WTC11 (cell line): ENCODE data around the gene RNU1-2. TPM values are rescaled to one million over a fixed set of nuclear protein-coding genes. Genes with fewer than 3 reads are reported as not detected.
"Not testable (repeated sequence)": the region's sequence is repeated elsewhere in the genome, so short reads cannot be mapped to it uniquely, and the experiment has no call there.

Experiments used
- ATAC-seq: fragments of 200-7000 bp; cut with Tn5 transposase; 2 replicates; pipeline ENCODE4 v1.10.0; 2021; ENCODE audit warnings: mild to moderate bottlenecking, moderate library complexity
- CTCF ChIA-PET: fragments of 300-600 bp; sonication (Branson Sonifier 250); formaldehyde crosslinking; loops from one replicate; lab custom pipeline; 2021; ENCODE audit warnings: antibody characterized with exemption; lab: Charles Lee
- POLR2A ChIA-PET: fragments of 350-600 bp; sonication (Branson Sonifier 250); formaldehyde crosslinking; loops from one replicate; lab custom pipeline; 2021; ENCODE audit warnings: antibody characterized with exemption; lab: Charles Lee
- DNase-seq: peaks from one replicate; pipeline ENCODE4 v3.0.0; 2021; ENCODE audit warnings: low spot score
- H3K27ac Mint-ChIP-seq: 2 replicates; pipeline ENCODE4 v1.8.0; 2021; ENCODE audit warnings: mixed read lengths
- H3K27me3 Mint-ChIP-seq: 2 replicates; pipeline ENCODE4 v1.8.0; 2021; ENCODE audit warnings: low read depth, mild to moderate bottlenecking, moderate library complexity, mixed read lengths
- H3K36me3 Mint-ChIP-seq: 2 replicates; pipeline ENCODE4 v1.8.0; 2021; ENCODE audit warnings: mixed read lengths
- H3K4me1 Mint-ChIP-seq: 2 replicates; pipeline ENCODE4 v1.8.0; 2022; ENCODE audit warnings: mixed read lengths
- H3K4me3 Mint-ChIP-seq: 2 replicates; pipeline ENCODE4 v1.8.0; 2021; ENCODE audit warnings: mild to moderate bottlenecking, moderate library complexity, mixed read lengths
- H3K9me3 Mint-ChIP-seq: 2 replicates; pipeline ENCODE4 v1.8.0; 2021; ENCODE audit warnings: mixed read lengths
- ATF1 ChIP-seq: sonication (generic); formaldehyde crosslinking; IDR thresholded peaks from 2 replicates; pipeline ENCODE4 v1.8.1; 2023; ENCODE audit warnings: mild to moderate bottlenecking, moderate library complexity, missing genetic modification reagents
- E2F4 ChIP-seq: sonication (generic); formaldehyde crosslinking; IDR thresholded peaks from 2 replicates; pipeline ENCODE4 v1.8.1; 2022; ENCODE audit warnings: low read depth, mild to moderate bottlenecking, moderate library complexity, missing genetic modification reagents, borderline replicate concordance
- ERG ChIP-seq: fragments of 250-450 bp; sonication (Bioruptor Pico); IDR thresholded peaks from 2 replicates; pipeline ENCODE4 v1.8.0; 2021; ENCODE audit warnings: mild to moderate bottlenecking
- ETV6 ChIP-seq: sonication (generic); formaldehyde crosslinking; IDR thresholded peaks from 2 replicates; pipeline ENCODE4 v1.8.1; 2022; ENCODE audit warnings: mild to moderate bottlenecking, missing genetic modification reagents
- GTF2I ChIP-seq: fragments of 250-450 bp; sonication (Bioruptor Pico); conservative IDR thresholded peaks from 2 replicates; pipeline ENCODE4 v1.4.0; 2021; ENCODE audit warnings: mild to moderate bottlenecking
- MYBL2 ChIP-seq: sonication (generic); formaldehyde crosslinking; IDR thresholded peaks from 2 replicates; pipeline ENCODE4 v1.8.1; 2023; ENCODE audit warnings: mild to moderate bottlenecking, moderate library complexity, missing genetic modification reagents
- PREB ChIP-seq: sonication (generic); formaldehyde crosslinking; IDR thresholded peaks from 2 replicates; pipeline ENCODE4 v1.8.1; 2022; ENCODE audit warnings: mild to moderate bottlenecking, missing genetic modification reagents, moderate library complexity, borderline replicate concordance
- SMAD4 ChIP-seq: sonication (generic); formaldehyde crosslinking; IDR thresholded peaks from 2 replicates; pipeline ENCODE4 v1.8.0; 2022; ENCODE audit warnings: mild to moderate bottlenecking, missing genetic modification reagents
- TEAD4 ChIP-seq: sonication (generic); formaldehyde crosslinking; IDR thresholded peaks from 2 replicates; pipeline ENCODE4 v1.8.0; 2022; ENCODE audit warnings: mild to moderate bottlenecking, missing genetic modification reagents
- USF2 ChIP-seq: sonication (generic); formaldehyde crosslinking; IDR thresholded peaks from 2 replicates; pipeline ENCODE4 v1.8.1; 2023; ENCODE audit warnings: mild to moderate bottlenecking, missing genetic modification reagents, moderate library complexity
- ZNF263 ChIP-seq: sonication (generic); formaldehyde crosslinking; IDR thresholded peaks from 2 replicates; pipeline ENCODE4 v1.8.1; 2022; ENCODE audit warnings: low read depth, mild to moderate bottlenecking, moderate library complexity, missing genetic modification reagents
- ZNF317 ChIP-seq: sonication (generic); formaldehyde crosslinking; IDR thresholded peaks from 2 replicates; pipeline ENCODE4 v1.8.1; 2023; ENCODE audit warnings: low read depth, mild to moderate bottlenecking, moderate library complexity, missing genetic modification reagents, borderline replicate concordance
- ZNF423 ChIP-seq: fragments of 250-450 bp; sonication (Bioruptor Pico); IDR thresholded peaks from 2 replicates; pipeline ENCODE4 v2.1.2; 2022; ENCODE audit warnings: mild to moderate bottlenecking, moderate library complexity
- total RNA-seq: library from RNA; stranded (reverse); gene quantifications from 3 replicates; pipeline ENCODE4 v1.2.3, GENCODE V29; 2021

The RNU1-2 gene
- total RNA-seq, 1 experiment from 2014 or later, result 1,197 TPM

- TF ChIP-seq ZNF317 (no peak), ERG (no peak), ZNF423 (CRISPR knock-in tag) (no peak), MYBL2 (CRISPR knock-in tag) (no peak)
These were observed 12.8 kb upstream of the RNU1-2 start (continued) for GRCh38 chr1:16882986-16883385.

GRCh38 chr1:16884487-16884886 lies 11.3 kb upstream of the RNU1-2 start:
- H3K36me3 Mint-ChIP-seq, H3K27me3 Mint-ChIP-seq, H3K4me3 Mint-ChIP-seq, H3K27ac Mint-ChIP-seq, H3K9me3 Mint-ChIP-seq, POLR2A ChIA-PET, ATAC-seq, DNase-seq: not testable (repeated sequence)
- CTCF ChIA-PET, result interaction anchor here (1.5 kb wide), 1 partner anchor 264 kb away, joined by 3 read pairs; no protein-coding TSS in a partner anchor
- H3K4me1 Mint-ChIP-seq, result peaks cover 19% of the 10 kb centered on the region

- TF ChIP-seq ZNF263 (no peak), ATF1 (CRISPR knock-in tag) (no peak), ERG (no peak), USF2 (CRISPR knock-in tag) (no peak), GTF2I (no peak), E2F4 (CRISPR knock-in tag) (no peak), TEAD4 (CRISPR knock-in tag) (no peak), SMAD4 (no peak), ETV6 (CRISPR knock-in tag) (no peak), PREB (no peak)
- TF ChIP-seq, all 79 proteins: peak for 0
- ATAC-seq (no peak), DNase-seq (no peak)
- Mint-ChIP-seq H3K4me3 (no peak overlapping the region), H3K36me3 (no peaks in the 10 kb centered on the region), H3K4me1 (peaks cover 23% of the 10 kb centered on the region), H3K27ac (no peak overlapping the region; the same call in 1 of the 2 replicates), H3K27me3 (peaks cover 5% of the 10 kb centered on the region), H3K9me3 (no peaks in the 10 kb centered on the region)
- POLR2A ChIA-PET, result no interaction called here
- CTCF ChIA-PET, result interaction anchor here (2.7 kb wide), 1 partner anchor 266 kb away, joined by 15 read pairs; no protein-coding TSS in a partner anchor
These were observed 8.7 kb upstream of the RNU1-2 start for GRCh38 chr1:16886860-16887605.
